ENCODE measurements around the gene ARHGAP23.

The ARHGAP23 gene

GRCh38 chr17:38459567-38459966, 31.3 kb downstream of the ARHGAP23 start:
- no peak for DNase-seq (ENCODE audit: low spot score)
- in situ Hi-C loops (cut with MboI; ENCODE audit: low pct_unique_long_range_greater_than_20kb, low sequenced_read_pairs, unreplicated experiment), result no loop called here
- no peak for TF ChIP-seq CTCF (IDR thresholded peaks at IDR 0.05; ENCODE audit: extremely low read depth, insufficient read depth, missing control alignments)

GRCh38 chr17:38460082-38460715, 31.9 kb downstream of the ARHGAP23 start:
- in situ Hi-C loops (cut with MboI; ENCODE audit: low pct_unique_long_range_greater_than_20kb, low sequenced_read_pairs, unreplicated experiment), result no loop called here
- no peak for TF ChIP-seq CTCF (IDR thresholded peaks at IDR 0.05; ENCODE audit: extremely low read depth, insufficient read depth, missing control alignments)
- peak; percentile 10 for DNase-seq (ENCODE audit: low spot score)

GRCh38 chr17:38460716-38461630, 32.7 kb downstream of the ARHGAP23 start:
- TF ChIP-seq CTCF (IDR thresholded peaks at IDR 0.05; ENCODE audit: extremely low read depth, insufficient read depth, missing control alignments), result no peak
- in situ Hi-C loops (cut with MboI; ENCODE audit: low pct_unique_long_range_greater_than_20kb, low sequenced_read_pairs, unreplicated experiment), result no loop called here
- peak; percentile 13 for DNase-seq (ENCODE audit: low spot score)

GRCh38 chr17:38461683-38462082, 33.4 kb downstream of the ARHGAP23 start:
- DNase-seq (ENCODE audit: low spot score), result peak; percentile 9
- TF ChIP-seq CTCF (IDR thresholded peaks at IDR 0.05; ENCODE audit: extremely low read depth, insufficient read depth, missing control alignments), result no peak
- in situ Hi-C loops (cut with MboI; ENCODE audit: low pct_unique_long_range_greater_than_20kb, low sequenced_read_pairs, unreplicated experiment), result no loop called here

- DNase-seq (ENCODE audit: low spot score), result no peak
- no peak for TF ChIP-seq CTCF (IDR thresholded peaks at IDR 0.05; ENCODE audit: extremely low read depth, insufficient read depth, missing control alignments)
- in situ Hi-C loops (cut with MboI; ENCODE audit: low pct_unique_long_range_greater_than_20kb, low sequenced_read_pairs, unreplicated experiment), result no loop called here
These were observed 35.2 kb downstream of the ARHGAP23 start for GRCh38 chr17:38463451-38463858.

GRCh38 chr17:38464251-38464722, 36.0 kb downstream of the ARHGAP23 start:
- no peak for TF ChIP-seq CTCF (IDR thresholded peaks at IDR 0.05; ENCODE audit: extremely low read depth, insufficient read depth, missing control alignments)
- in situ Hi-C loops (cut with MboI; ENCODE audit: low pct_unique_long_range_greater_than_20kb, low sequenced_read_pairs, unreplicated experiment), result no loop called here
- DNase-seq (ENCODE audit: low spot score), result peak; percentile 16

Measured in GM13977 (cell line).